Measurements from ENCODE around the gene KCTD11. TPM values are rescaled to one million over a fixed set of nuclear protein-coding genes. Genes with fewer than 3 reads are reported as not detected.

The KCTD11 gene
- total RNA-seq, 1 donor from 2014 or later, result 23.3 TPM

DNA sequence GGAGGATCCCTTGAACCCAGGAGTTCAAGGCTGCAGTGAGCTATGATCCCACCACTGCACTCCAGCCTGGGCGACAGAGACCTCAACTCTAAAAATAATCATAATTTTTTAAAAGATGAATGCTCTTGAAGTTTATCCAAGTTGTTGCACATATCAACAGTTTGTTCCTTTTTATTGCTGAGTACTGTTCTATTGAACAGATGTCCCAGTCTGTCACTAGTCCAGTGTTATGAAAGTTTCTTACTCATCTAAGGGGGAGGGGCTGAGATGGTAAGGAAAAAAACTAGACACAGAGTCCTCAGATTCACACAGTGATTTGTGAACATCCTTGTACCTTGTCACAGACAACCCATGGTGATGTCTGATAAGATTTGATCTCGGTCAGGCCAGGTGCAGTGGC is 11.8 kb upstream of the KCTD11 start:
- no peak overlapping the region for H3K27ac Mint-ChIP-seq (ENCODE audit: unreplicated experiment)
- H3K27me3 Mint-ChIP-seq (ENCODE audit: low read depth), result peaks cover 8% of the 10 kb centered on the region
- no peaks in the 10 kb centered on the region for H3K36me3 Mint-ChIP-seq (ENCODE audit: low read depth)
- no peaks in the 10 kb centered on the region for H3K9me3 Mint-ChIP-seq (ENCODE audit: low read depth)
- H3K4me1 Mint-ChIP-seq (ENCODE audit: low read depth), result no peaks in the 10 kb centered on the region
- no peak for DNase-seq (ENCODE audit: low spot score)
- TF ChIP-seq, protein P1, sequence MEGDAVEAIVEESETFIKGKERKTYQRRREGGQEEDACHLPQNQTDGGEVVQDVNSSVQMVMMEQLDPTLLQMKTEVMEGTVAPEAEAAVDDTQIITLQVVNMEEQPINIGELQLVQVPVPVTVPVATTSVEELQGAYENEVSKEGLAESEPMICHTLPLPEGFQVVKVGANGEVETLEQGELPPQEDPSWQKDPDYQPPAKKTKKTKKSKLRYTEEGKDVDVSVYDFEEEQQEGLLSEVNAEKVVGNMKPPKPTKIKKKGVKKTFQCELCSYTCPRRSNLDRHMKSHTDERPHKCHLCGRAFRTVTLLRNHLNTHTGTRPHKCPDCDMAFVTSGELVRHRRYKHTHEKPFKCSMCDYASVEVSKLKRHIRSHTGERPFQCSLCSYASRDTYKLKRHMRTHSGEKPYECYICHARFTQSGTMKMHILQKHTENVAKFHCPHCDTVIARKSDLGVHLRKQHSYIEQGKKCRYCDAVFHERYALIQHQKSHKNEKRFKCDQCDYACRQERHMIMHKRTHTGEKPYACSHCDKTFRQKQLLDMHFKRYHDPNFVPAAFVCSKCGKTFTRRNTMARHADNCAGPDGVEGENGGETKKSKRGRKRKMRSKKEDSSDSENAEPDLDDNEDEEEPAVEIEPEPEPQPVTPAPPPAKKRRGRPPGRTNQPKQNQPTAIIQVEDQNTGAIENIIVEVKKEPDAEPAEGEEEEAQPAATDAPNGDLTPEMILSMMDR (IDR thresholded peaks at IDR 0.05), result no peak
- H3K4me3 Mint-ChIP-seq (ENCODE audit: unreplicated experiment), result no peak overlapping the region

DNA sequence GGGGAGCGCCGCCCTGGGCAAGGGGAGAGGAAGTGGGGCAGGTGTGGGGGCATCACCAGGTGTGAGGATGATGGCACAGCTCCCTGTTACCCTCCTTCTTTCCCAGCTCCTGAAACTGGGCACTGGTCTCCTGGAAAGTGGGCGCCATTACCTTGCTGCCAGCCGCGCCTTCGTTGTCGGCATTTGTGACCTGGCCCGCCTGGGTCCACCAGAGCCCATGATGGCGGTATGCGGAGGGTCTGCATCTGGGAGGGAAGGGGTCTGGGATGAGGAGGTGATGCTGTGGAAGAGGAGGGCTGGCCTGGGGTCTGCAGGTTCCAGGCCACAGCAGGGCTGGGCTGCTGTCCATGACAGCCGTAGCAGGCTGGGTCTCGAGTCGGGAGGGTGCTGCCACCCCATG is 10.1 kb upstream of the KCTD11 start:
- no peak overlapping the region for H3K27ac Mint-ChIP-seq (ENCODE audit: unreplicated experiment)

GRCh38 chr17:7343250-7343649 is 8.7 kb upstream of the KCTD11 start:
- Mint-ChIP-seq H3K4me3 (ENCODE audit: unreplicated experiment) (no peak overlapping the region), H3K36me3 (ENCODE audit: low read depth) (no peaks in the 10 kb centered on the region), H3K9me3 (ENCODE audit: low read depth) (no peaks in the 10 kb centered on the region), H3K27ac (ENCODE audit: unreplicated experiment) (no peak overlapping the region), H3K27me3 (ENCODE audit: low read depth) (peaks cover 4% of the 10 kb centered on the region), H3K4me1 (ENCODE audit: low read depth) (peaks cover 3% of the 10 kb centered on the region)
- TF ChIP-seq, protein P1 (IDR thresholded peaks at IDR 0.05), result no peak
- no peak for DNase-seq (ENCODE audit: low spot score)

More for the DNA sequence above, 10.1 kb upstream of the KCTD11 start:
- Mint-ChIP-seq H3K36me3 (ENCODE audit: low read depth) (no peaks in the 10 kb centered on the region), H3K9me3 (ENCODE audit: low read depth) (no peaks in the 10 kb centered on the region), H3K4me3 (ENCODE audit: unreplicated experiment) (no peak overlapping the region), H3K27me3 (ENCODE audit: low read depth) (peaks cover 7% of the 10 kb centered on the region), H3K4me1 (ENCODE audit: low read depth) (no peaks in the 10 kb centered on the region)
- DNase-seq (ENCODE audit: low spot score), result no peak
- TF ChIP-seq, protein P1 (IDR thresholded peaks at IDR 0.05), result no peak

DNA sequence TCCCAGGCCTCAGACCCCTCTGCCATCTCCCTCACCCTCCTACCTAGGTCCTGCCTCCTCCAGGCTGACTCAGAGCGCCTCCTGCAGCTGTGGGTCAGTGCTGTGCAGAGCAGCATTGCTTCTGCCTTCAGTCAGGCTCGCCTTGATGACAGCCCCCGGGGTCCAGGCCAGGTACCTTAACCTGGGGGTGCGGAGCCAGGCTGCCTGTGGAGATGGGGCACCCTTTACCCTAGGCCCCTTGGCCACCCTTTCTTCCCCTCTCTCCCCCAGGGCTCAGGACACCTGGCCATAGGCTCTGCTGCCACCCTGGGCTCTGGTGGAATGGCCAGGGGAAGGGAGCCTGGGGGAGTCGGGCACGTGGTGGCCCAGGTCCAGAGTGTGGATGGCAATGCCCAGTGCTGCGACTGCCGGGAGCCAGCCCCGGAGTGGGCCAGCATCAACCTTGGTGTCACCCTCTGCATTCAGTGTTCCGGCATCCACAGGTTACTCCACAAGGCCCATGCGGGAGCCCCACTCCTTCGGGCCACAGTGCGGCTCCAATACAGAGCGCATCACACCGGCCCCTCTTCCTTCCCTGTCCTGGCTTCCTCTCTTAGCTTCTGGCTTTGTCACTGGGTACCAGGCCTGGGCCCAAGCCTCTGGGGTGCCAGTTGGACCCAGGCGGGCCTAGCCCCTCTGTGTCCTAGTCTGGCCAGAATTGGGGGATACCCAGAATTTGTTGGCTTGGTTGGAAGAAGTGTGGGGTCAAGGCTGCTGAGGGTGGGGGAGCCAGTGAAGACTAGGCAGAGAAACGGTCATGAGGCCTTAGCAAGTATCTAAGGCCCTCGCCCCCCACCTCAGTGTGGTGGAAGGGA is 5.0 kb upstream of the KCTD11 start:
- H3K4me1 Mint-ChIP-seq (ENCODE audit: low read depth), result peaks cover 13% of the 10 kb centered on the region
- DNase-seq (ENCODE audit: low spot score), result no peak
- H3K4me3 Mint-ChIP-seq (ENCODE audit: unreplicated experiment), result no peak overlapping the region
- TF ChIP-seq, protein P1 (IDR thresholded peaks at IDR 0.05), result no peak
- no peaks in the 10 kb centered on the region for H3K9me3 Mint-ChIP-seq (ENCODE audit: low read depth)
- H3K36me3 Mint-ChIP-seq (ENCODE audit: low read depth), result no peaks in the 10 kb centered on the region
- H3K27me3 Mint-ChIP-seq (ENCODE audit: low read depth), result peaks cover under 1% of the 10 kb centered on the region
- H3K27ac Mint-ChIP-seq (ENCODE audit: unreplicated experiment), result no peak overlapping the region

GRCh38 chr17:7347630-7348477 is 4.1 kb upstream of the KCTD11 start:
- Mint-ChIP-seq H3K27ac (ENCODE audit: unreplicated experiment) (peak overlapping the region; percentile 84), H3K4me3 (ENCODE audit: unreplicated experiment) (no peak overlapping the region), H3K27me3 (ENCODE audit: low read depth) (no peaks in the 10 kb centered on the region)

More at GRCh38 chr17:7347630-7348477, 4.1 kb upstream of the KCTD11 start:
- Mint-ChIP-seq H3K9me3 (ENCODE audit: low read depth) (no peaks in the 10 kb centered on the region), H3K36me3 (ENCODE audit: low read depth) (no peaks in the 10 kb centered on the region), H3K4me1 (ENCODE audit: low read depth) (peaks cover 20% of the 10 kb centered on the region)
- TF ChIP-seq, protein P1 (IDR thresholded peaks at IDR 0.05), result no peak
- no peak for DNase-seq (ENCODE audit: low spot score)

Measured in chondrocyte (in vitro differentiated cells).